ENCODE measurements around the gene TRPT1. TPM values are rescaled to one million over a fixed set of nuclear protein-coding genes. Genes with fewer than 3 reads are reported as not detected.

TRPT1 gene
- total RNA-seq, 1 experiment from 2014 or later: 66.1 TPM

- BruUV-seq (replicated peaks): no TSS peak
- intact Hi-C loops (cut with micrococcal nuclease; ENCODE audit: unreplicated experiment) (no loop called here), in situ Hi-C loops (cut with HindIII; ENCODE audit: low pct_unique_long_range_greater_than_20kb, low sequenced_read_pairs) (no loop called here)
- peaks cover 2% of the 10 kb centered on the region; the same call in 1 of the 2 replicates for H3K36me3 ChIP-seq (ENCODE audit: control insufficient read depth, insufficient read depth, low read length)
- H3K4me1 ChIP-seq (ENCODE audit: control insufficient read depth, insufficient read depth, low read length): peaks cover 46% of the 10 kb centered on the region
- H3K27me3 ChIP-seq (ENCODE audit: control insufficient read depth, insufficient read depth, low read length): no peaks in the 10 kb centered on the region
- TF ChIP-seq CTCF (IDR thresholded peaks at IDR 0.05): no peak
- no peak for TF ChIP-seq REST (IDR thresholded peaks at IDR 0.05; ENCODE audit: insufficient read depth in 1 of 2, low read depth in 2 of 2, low read length in 1 of 2)
- no peak for TF ChIP-seq SIN3A (IDR thresholded peaks at IDR 0.05; ENCODE audit: borderline replicate concordance, insufficient read depth, low read depth, low read length)
- no peak for TF ChIP-seq TCF7L2 (IDR thresholded peaks at IDR 0.05; ENCODE audit: low read depth, low read length)
- ChIA-PET CTCF (interaction anchor here (0.7 kb wide), 1 partner anchor 248 kb away, joined by 3 read pairs; no protein-coding TSS in a partner anchor), POLR2A (interaction anchor here (0.5 to 1.0 kb wide), 5 partner anchors 13 to 1307 kb away, joined by 3 to 8 read pairs (median 4); no protein-coding TSS in a partner anchor)
- ATAC-seq (no peak), DNase-seq (ENCODE audit: low read depth, low spot score) (no peak)
- no peaks in the 10 kb centered on the region for H3K9me3 ChIP-seq (ENCODE audit: control insufficient read depth, insufficient read depth, low read depth, low read length)
- peak overlapping the region; percentile 87 for H3K27ac ChIP-seq (ENCODE audit: low read length)
- H3K4me3 ChIP-seq (ENCODE audit: low read depth in 2 of 2, low read length in 2 of 2): peak overlapping the region; percentile 68 to 79
These were observed 3.8 kb upstream of the TRPT1 start for GRCh38 chr11:64229744-64230170.

GRCh38 chr11:64229090-64229743 is 3.2 kb upstream of the TRPT1 start:
- intact Hi-C loops (cut with micrococcal nuclease; ENCODE audit: unreplicated experiment): no loop called here
- no peak for DNase-seq (ENCODE audit: low read depth, low spot score)
- peak overlapping the region in 1 of 2 experiments; percentile 79; a peak in 2 of 4 replicates for H3K4me3 ChIP-seq (ENCODE audit: low read depth in 2 of 2, low read length in 2 of 2)
- POLR2A ChIA-PET: interaction anchor here (0.5 to 1.0 kb wide), 3 partner anchors 12 to 436 kb away, joined by 3 to 8 read pairs (median 4); no protein-coding TSS in a partner anchor
- in situ Hi-C loops (cut with HindIII; ENCODE audit: low pct_unique_long_range_greater_than_20kb, low sequenced_read_pairs): no loop called here
- TF ChIP-seq CTCF (IDR thresholded peaks at IDR 0.05) (no peak), TCF7L2 (IDR thresholded peaks at IDR 0.05; ENCODE audit: low read depth, low read length) (no peak), REST (IDR thresholded peaks at IDR 0.05; ENCODE audit: insufficient read depth in 1 of 2, low read depth in 2 of 2, low read length in 1 of 2) (no peak), SIN3A (IDR thresholded peaks at IDR 0.05; ENCODE audit: borderline replicate concordance, insufficient read depth, low read depth, low read length) (no peak), POLR2AphosphoS5 (IDR thresholded peaks at IDR 0.05; ENCODE audit: low read depth, low read length) (no peak)
- peaks cover 2% of the 10 kb centered on the region; the same call in 1 of the 2 replicates for H3K36me3 ChIP-seq (ENCODE audit: control insufficient read depth, insufficient read depth, low read length)
- H3K27me3 ChIP-seq (ENCODE audit: control insufficient read depth, insufficient read depth, low read length): no peaks in the 10 kb centered on the region
- H3K9me3 ChIP-seq (ENCODE audit: control insufficient read depth, insufficient read depth, low read depth, low read length): no peaks in the 10 kb centered on the region
- TSS peak; percentile 70 for BruUV-seq (replicated peaks)
- H3K27ac ChIP-seq (ENCODE audit: low read length): peak overlapping the region; percentile 87
- CTCF ChIA-PET: no interaction called here
- no peak for ATAC-seq
- H3K4me1 ChIP-seq (ENCODE audit: control insufficient read depth, insufficient read depth, low read length): peaks cover 46% of the 10 kb centered on the region

Data from Panc1 (cell line).